GM12875 (cell line): ENCODE results near the gene ALDH1A3.

Experiments
- H3K4me3 ChIP-seq: one replicate; pipeline ENCODE4 v1.5.1; 2011; ENCODE audit warnings: low read depth, low read length, control low read depth
- TF ChIP-seq, protein P1 (sequence below): IDR thresholded peaks from 2 replicates; pipeline ENCODE4 v1.5.1; 2011; ENCODE audit warnings: low read depth, mild to moderate bottlenecking, control low read depth, inconsistent platforms, low read length, moderate library complexity, borderline replicate concordance; ENCODE audit not compliant: insufficient read depth

ALDH1A3 gene

DNA sequence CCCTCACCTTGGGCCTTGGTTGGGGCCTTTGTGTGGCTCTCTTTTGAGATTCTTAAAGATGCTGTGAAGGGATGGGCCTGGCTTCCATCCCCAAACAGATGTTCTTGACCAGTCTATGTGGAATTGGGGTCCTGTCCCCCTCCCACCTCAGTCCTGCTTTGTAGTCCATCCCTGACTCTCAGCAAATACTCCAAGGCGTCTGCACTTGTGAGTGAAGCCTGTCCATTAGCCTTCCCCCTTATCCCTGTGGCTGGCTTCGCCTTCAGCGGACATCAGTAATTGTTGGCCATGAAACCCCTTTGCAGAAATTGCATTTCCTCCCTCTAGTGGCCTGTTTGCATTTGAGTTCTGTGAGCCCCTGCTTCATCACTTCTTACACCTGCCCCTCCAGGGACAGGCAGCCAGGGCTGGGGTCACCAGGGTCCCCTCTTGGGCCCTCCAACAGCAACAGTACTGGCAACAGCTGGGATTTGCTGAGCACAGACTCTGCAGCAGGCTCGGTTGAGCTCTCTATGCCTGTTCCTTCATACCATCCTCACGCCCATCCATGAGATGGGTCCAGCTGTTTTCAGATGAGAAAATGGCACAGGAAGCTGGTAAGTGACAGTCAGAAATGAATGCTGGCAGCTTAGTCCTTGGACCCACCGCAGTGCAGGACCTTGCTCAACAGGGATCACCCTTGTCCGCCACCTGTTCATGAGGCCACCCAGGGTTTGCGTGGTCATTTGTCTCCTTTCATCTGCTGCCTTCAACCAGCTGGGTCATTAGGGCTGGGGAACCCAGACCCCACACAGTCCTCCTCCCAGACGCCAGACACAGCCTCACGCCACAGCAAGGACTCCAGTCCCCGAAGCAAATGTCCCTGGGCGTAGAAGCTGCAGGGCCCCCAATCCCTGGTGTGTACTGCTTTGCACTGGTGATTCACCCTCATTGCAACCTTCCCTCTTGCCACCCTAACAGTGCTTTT is 30.6 kb downstream of the ALDH1A3 start:
- TF ChIP-seq, protein P1, sequence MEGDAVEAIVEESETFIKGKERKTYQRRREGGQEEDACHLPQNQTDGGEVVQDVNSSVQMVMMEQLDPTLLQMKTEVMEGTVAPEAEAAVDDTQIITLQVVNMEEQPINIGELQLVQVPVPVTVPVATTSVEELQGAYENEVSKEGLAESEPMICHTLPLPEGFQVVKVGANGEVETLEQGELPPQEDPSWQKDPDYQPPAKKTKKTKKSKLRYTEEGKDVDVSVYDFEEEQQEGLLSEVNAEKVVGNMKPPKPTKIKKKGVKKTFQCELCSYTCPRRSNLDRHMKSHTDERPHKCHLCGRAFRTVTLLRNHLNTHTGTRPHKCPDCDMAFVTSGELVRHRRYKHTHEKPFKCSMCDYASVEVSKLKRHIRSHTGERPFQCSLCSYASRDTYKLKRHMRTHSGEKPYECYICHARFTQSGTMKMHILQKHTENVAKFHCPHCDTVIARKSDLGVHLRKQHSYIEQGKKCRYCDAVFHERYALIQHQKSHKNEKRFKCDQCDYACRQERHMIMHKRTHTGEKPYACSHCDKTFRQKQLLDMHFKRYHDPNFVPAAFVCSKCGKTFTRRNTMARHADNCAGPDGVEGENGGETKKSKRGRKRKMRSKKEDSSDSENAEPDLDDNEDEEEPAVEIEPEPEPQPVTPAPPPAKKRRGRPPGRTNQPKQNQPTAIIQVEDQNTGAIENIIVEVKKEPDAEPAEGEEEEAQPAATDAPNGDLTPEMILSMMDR = 0 out of 2 replicates have a peak, but pooled peaks have one; percentile 19
- no peak overlapping the region for H3K4me3 ChIP-seq

GRCh38 chr15:100911086-100911485 is 31.5 kb downstream of the ALDH1A3 start:
- no peak overlapping the region for H3K4me3 ChIP-seq
- TF ChIP-seq, protein P1 = no peak

- H3K4me3 ChIP-seq = no peak overlapping the region
- TF ChIP-seq, protein P1 = no peak
These were observed 34.3 kb downstream of the ALDH1A3 start for GRCh38 chr15:100913961-100914360.

GRCh38 chr15:100914876-100915275 is 35.2 kb downstream of the ALDH1A3 start:
- TF ChIP-seq, protein P1 = no peak
- H3K4me3 ChIP-seq = no peak overlapping the region

- TF ChIP-seq, protein P1 = peak; percentile 97
- peak overlapping the region; percentile 97 for H3K4me3 ChIP-seq
These were observed 38.5 kb downstream of the ALDH1A3 start for GRCh38 chr15:100918034-100918689.

- TF ChIP-seq, protein P1 = no peak
- H3K4me3 ChIP-seq = peak within 1 kb of the TSS; percentile 97
These were observed 39.3 kb downstream of the ALDH1A3 start, which contains the start of gene LRRK1 for GRCh38 chr15:100918690-100919480. TSS of gene LRRK1 (plus strand) at chr15:100919357. CDS start at chr15:100924633, 5,276 bp downstream.
